GM18951 (cell line): ENCODE measurements around the gene IRAG1.
"Not testable (repeated sequence)": the region's sequence is repeated elsewhere in the genome, so short reads cannot be mapped to it uniquely, and the experiment has no call there.

Source experiments
- POLR2A ChIP-seq: IDR thresholded peaks from 4 replicates; pipeline ENCODE4 v1.6.1; 2011; ENCODE audit warnings: mild to moderate bottlenecking; ENCODE audit not compliant: insufficient read length, insufficient read depth; ENCODE audit errors: extremely low read depth
- in situ Hi-C: fragments of 300-500 bp; cut with MboI; formaldehyde crosslinking; loops from one replicate; pipeline ENCODE4 v1.12.0; 2022; ENCODE audit warnings: low sequenced_read_pairs, mixed read lengths, inconsistent platforms; ENCODE audit not compliant: unreplicated experiment

IRAG1 gene

GRCh38 chr11:10692531-10693115 lies 932 bp downstream of the IRAG1 start:
- TF ChIP-seq POLR2A, result no peak
- in situ Hi-C loops, result no loop called here

DNA sequence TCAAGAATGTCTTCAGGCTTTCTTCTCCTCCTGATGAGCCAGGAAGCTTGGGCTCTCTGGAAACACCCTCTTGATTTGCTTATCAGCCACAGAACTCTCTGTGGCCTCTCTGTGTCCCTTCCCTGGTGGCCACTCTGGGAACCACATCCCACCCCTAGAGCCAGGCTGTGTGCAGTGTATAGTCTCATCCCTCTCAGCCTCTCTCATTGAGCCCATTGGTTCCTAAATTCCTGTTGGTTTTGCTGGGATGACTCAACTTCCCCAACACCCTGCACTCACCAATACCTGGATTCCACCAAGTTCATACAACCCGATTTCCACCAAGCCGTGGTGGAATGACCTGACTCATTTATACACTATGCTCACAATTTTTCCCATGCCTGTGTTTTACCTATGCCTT lies 5.2 kb downstream of the IRAG1 start:
- TF ChIP-seq POLR2A, result no peak
- in situ Hi-C loops, result no loop called here

DNA sequence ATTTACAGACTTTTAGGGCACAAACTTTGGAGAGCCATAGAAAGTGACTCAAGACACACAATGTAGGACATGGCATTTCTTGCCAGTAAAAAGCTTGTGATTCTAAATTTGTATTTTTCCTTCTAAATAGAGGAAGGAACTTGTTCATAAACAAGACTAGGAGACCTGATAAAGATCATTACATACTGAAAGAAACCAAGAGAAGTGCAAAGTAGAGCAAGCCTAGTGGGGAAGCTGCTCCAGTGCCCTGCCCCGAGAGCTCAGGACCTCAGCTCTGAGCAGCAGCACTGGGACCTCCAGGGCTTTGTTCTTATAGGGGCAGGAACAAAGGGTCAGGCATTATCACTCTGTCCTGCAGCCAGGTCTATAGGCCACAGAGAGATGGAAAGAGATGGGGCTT lies 7.2 kb downstream of the IRAG1 start:
- TF ChIP-seq POLR2A, result no peak
- in situ Hi-C loops, result no loop called here

DNA sequence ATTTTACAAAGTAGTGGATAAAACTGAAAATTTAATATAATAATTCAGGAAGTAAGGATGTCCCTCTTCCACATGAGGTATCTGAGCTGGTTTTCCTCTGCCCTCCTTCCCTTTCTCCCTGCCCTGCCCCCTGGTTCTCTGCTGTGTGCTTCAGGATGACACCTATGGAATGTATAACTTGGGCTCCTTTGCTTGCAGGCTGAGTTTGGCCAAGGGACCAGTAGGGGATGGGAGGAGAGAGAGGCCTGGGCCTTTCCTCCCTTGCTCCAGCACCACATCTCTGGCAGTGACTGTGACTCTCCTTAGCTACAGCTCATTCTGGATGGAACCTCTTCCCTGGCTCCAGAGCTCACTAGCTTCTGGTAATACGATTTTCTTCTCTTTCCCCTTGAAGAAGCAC lies 10.1 kb downstream of the IRAG1 start:
- no peak for TF ChIP-seq POLR2A
- in situ Hi-C loops, result no loop called here

DNA sequence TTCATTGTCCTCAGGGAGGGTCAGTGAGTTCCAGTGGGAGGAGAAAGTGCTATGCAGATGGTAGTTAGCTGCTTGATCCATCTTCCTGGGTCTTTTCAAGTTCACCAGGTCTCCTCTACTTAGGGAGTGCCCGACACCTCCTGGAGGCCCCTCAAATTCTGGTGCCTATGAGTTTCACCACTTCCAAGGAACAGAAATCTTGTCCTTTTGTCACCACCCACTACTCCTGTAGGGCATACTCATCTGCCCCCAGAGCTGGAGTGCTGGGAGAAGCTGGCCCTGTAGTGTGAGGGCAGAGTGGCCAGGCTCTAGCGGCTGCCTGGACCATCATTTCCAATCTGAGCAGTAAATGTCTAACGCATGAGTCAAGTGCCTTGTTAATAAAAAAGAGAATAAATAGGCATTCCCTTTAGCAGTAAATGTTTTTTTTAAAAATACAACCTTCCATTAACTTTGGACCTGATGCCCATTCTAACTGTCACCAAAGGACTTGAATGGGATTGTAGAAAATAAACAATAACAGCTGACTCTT lies 12.5 kb downstream of the IRAG1 start:
- no peak for TF ChIP-seq POLR2A
- in situ Hi-C loops, result no loop called here

GRCh38 chr11:10680279-10680678 lies 13.3 kb downstream of the IRAG1 start:
- in situ Hi-C loops, result not testable (repeated sequence)

DNA sequence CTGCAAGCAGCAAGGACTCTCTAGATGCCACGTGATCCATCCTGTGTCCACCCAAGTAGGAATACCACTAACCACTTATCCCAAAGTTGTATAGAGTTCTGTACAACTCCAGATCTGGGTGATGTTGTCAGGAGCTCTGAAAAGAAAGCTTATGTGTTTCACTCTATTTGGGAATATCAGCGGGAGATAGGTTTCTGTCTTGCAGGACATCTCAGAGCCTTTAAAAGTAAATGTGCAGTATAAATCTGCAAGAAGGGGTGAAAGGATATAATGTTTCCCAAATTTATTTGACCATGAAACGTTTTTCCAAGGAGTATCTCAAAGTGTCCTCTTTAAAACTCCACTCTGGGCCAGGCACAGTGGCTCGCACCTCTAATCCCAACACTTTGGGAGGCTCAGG lies 13.9 kb downstream of the IRAG1 start:
- in situ Hi-C loops, result no loop called here
- no peak for TF ChIP-seq POLR2A

- no peak for TF ChIP-seq POLR2A
- in situ Hi-C loops, result no loop called here
Measured at GRCh38 chr11:10678101-10678500, 15.5 kb downstream of the IRAG1 start.

GRCh38 chr11:10676919-10677318 lies 16.6 kb downstream of the IRAG1 start:
- no peak for TF ChIP-seq POLR2A
- in situ Hi-C loops, result no loop called here

DNA sequence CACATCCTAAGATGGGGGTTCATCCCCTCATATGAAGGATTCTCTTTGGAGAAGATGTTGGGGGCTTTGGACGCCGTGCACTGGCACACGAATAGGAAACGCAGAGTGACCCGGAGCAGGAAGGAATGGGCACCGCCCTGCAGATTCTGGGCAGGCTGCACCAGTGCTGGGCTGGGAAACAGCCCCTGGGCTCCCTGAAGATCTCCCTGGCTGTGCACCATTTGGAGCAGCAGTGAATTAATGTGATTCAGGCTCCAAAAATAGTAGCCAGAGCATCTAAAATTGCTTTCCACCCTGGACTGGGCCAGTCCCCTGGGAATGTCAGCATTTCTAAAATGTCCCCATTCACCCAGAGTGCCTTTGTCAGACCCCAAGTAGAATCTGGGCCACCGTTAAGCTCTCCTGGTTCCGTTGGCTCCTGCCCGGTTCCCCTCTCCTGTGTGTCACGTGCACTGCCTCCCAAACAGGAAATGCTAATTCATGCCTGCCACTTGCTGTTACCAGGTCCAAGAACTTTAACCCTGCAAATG lies 18.6 kb downstream of the IRAG1 start:
- TF ChIP-seq POLR2A, result no peak
- in situ Hi-C loops, result no loop called here

DNA sequence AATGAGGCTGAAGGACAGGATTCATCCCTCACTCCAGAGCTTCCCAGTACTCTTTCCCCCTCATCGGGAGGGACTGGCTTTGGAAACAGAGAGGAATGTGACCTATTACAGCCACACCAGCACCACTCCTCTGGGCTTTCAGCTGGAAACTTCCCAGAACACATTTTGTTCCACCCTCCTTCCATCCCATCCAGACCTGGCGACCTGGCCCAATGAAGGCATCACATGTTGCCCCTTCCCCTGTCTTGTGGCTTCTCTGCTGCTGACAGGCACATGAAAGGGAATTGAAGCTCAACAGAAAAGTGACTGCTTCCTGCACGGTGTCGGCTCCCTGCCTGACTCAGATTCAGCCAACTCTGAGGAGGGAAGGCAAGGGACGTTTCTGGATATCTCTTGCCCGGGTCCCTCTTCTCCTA lies 19.1 kb downstream of the IRAG1 start:
- in situ Hi-C loops, result no loop called here
- TF ChIP-seq POLR2A, result no peak

DNA sequence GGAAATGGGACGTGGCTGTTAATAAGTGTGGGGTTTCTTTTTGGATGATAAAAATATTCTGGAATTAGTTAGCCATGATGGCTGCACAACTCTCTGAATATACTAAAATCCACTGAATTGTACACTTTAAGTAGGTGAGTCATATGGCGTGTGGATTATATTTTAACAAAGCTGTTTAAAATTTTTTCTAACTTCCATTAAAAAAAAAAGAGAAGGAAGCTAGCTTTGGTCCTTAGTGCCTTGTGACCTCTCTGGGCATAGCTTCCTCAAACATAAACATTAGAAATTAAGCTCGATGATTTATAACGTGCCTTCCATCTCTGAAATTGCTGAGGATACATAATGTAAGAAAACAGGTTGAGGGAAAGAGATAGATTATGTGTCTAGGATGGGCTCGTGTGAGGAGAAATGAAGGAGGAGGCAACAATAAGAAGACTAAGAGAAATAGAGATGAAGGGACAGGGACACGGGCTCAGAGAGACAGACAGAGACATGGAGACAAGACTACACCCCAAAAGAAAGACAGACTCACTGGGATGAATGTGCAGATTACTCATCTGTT lies 20.0 kb downstream of the IRAG1 start:
- TF ChIP-seq POLR2A, result no peak
- in situ Hi-C loops, result no loop called here

DNA sequence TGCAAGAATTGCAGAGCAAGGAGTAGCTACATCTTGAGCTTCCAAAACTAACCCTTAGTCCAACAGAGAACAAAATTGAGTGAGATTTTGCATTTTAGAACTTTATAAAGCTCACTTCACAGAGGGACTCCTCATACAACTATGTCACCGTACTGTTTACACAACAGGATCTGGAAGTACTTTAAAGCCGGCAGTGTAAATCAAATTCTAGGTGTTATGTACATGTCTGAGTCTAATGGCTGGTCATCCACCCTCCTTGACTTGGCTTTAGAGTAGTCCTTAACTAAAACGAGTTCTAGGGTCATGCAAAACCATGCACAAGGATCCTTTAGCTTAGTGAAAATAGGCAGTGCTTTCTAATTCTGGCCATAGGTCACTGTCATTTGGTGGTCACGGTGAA lies 23.5 kb downstream of the IRAG1 start:
- no peak for TF ChIP-seq POLR2A
- in situ Hi-C loops, result no loop called here

DNA sequence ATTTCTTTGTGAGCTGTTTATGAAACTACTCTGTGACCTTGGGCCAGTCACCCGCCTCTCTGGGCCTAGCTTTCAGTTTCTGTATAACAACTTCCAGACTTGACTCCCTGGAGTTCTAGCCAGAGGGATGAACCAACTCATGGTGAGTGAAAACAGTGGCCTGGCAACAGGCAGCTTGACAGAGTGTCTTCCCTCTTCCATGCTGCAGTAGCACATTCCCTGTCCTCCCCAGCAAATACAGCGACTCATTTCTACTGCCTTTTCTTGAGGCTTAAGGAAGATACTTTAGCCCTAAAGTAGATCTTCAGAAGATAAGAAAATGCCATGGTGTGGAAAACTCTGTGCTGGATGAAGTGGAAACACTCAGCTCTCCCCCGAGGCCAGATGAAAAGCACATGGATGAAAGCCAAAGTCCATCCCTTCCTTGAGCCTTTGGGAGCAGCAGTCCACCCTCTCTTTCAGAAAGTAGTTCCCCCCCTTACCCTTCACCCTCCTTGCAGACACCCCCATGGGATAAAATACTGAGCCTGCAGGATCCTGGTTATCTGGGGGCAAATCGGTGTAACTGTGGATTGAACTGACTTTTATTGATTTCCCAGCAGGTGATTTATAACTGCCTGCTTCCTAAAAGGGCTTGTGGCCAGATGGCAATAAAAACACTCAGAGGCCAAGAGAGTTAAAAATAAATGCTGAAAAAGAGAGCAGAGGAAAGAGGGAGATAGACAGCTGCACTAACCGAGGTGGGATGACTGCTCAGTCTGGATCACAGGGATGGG lies 24.1 kb downstream of the IRAG1 start:
- no peak for TF ChIP-seq POLR2A
- in situ Hi-C loops, result no loop called here
